CD8-positive, alpha-beta memory T cell (primary cell): ENCODE measurements around the gene SDC1. TPM values are rescaled to one million over a fixed set of nuclear protein-coding genes. Genes with fewer than 3 reads are reported as not detected.

ENCODE experiments used
- CTCF ChIA-PET: fragments of 350-600 bp; sonication (Branson Sonifier 250); formaldehyde crosslinking; loops from one replicate; lab custom pipeline; 2021; ENCODE audit warnings: antibody characterized with exemption; lab: Charles Lee
- POLR2A ChIA-PET: fragments of 350-600 bp; sonication (Branson Sonifier 250); formaldehyde crosslinking; loops from one replicate; lab custom pipeline; 2021; ENCODE audit warnings: antibody characterized with exemption; lab: Charles Lee
- DNase-seq, 5 donors: peaks; one replicate each; pipeline versions ENCODE4 v3.0.0 to v3.0.0-alpha.2; 2020 to 2022; ENCODE audit warnings: mixed read lengths in 1 of 5
- H3K27ac ChIP-seq: one replicate; pipeline ENCODE4 v1.7.0; 2013; ENCODE audit warnings: low read depth, mild to moderate bottlenecking, low read length, moderate library complexity
- H3K27me3 ChIP-seq: 2 replicates; pipeline ENCODE4 v1.7.0; 2013; ENCODE audit warnings: low read length, mild to moderate bottlenecking; ENCODE audit not compliant: insufficient read depth, poor library complexity, severe bottlenecking
- H3K36me3 ChIP-seq: 2 replicates; pipeline ENCODE4 v1.7.0; 2013; ENCODE audit warnings: mild to moderate bottlenecking, low read length, moderate library complexity; ENCODE audit not compliant: insufficient read depth
- H3K4me1 ChIP-seq: 2 replicates; pipeline ENCODE4 v1.7.0; 2013; ENCODE audit warnings: mild to moderate bottlenecking, low read length, moderate library complexity; ENCODE audit not compliant: insufficient read depth
- H3K4me3 ChIP-seq: 2 replicates; pipeline ENCODE4 v1.7.0; 2013; ENCODE audit warnings: mild to moderate bottlenecking, low read length
- H3K9me3 ChIP-seq: 2 replicates; pipeline ENCODE4 v1.7.0; 2013; ENCODE audit warnings: mild to moderate bottlenecking, low read length
- H3K27ac Mint-ChIP-seq, 8 donors: one replicate each; pipeline ENCODE4 v1.8.0; 2020 to 2021; ENCODE audit warnings: mixed read lengths in 8 of 8, mild to moderate bottlenecking in 6 of 8, inconsistent platforms in 3 of 8, moderate library complexity in 3 of 8
- H3K27me3 Mint-ChIP-seq, 2 donors: one replicate each; pipeline ENCODE4 v1.8.0; 2020 to 2021; ENCODE audit warnings: mixed read lengths in 2 of 2, mild to moderate bottlenecking in 1 of 2, moderate library complexity in 1 of 2
- H3K36me3 Mint-ChIP-seq, 3 donors: one replicate each; pipeline ENCODE4 v1.8.0; 2020 to 2021; ENCODE audit warnings: mixed read lengths in 3 of 3, inconsistent platforms in 1 of 3, mild to moderate bottlenecking in 1 of 3
- H3K4me1 Mint-ChIP-seq, 3 donors: one replicate each; pipeline ENCODE4 v1.8.0; 2020 to 2021; ENCODE audit warnings: mixed read lengths in 3 of 3, inconsistent platforms in 1 of 3, mild to moderate bottlenecking in 1 of 3
- H3K4me3 Mint-ChIP-seq, 7 donors: one replicate each; pipeline ENCODE4 v1.8.0; 2020 to 2021; ENCODE audit warnings: mixed read lengths in 7 of 7, mild to moderate bottlenecking in 6 of 7, moderate library complexity in 4 of 7, inconsistent platforms in 2 of 7
- H3K9me3 Mint-ChIP-seq, 5 donors: one replicate each; pipeline ENCODE4 v1.8.0; 2020 to 2022; ENCODE audit warnings: mixed read lengths in 5 of 5, mild to moderate bottlenecking in 3 of 5, moderate library complexity in 2 of 5, inconsistent platforms in 1 of 5
- polyA plus RNA-seq: library from polyadenylated mRNA; unstranded; fragments of 300-500 nt; fragmentation: Illumina TruSeq; gene quantifications from one replicate; pipeline ENCODE4 v1.2.3, GENCODE V29; 2021
- total RNA-seq, 2 experiments: library from RNA; stranded (reverse); gene quantifications; one replicate each; pipeline ENCODE4 v1.2.3, GENCODE V29; 2021

SDC1 gene
- total and polyA plus RNA-seq, 3 experiments from 2014 or later, result 0.13 to 0.27 TPM; not detected in 1

DNA sequence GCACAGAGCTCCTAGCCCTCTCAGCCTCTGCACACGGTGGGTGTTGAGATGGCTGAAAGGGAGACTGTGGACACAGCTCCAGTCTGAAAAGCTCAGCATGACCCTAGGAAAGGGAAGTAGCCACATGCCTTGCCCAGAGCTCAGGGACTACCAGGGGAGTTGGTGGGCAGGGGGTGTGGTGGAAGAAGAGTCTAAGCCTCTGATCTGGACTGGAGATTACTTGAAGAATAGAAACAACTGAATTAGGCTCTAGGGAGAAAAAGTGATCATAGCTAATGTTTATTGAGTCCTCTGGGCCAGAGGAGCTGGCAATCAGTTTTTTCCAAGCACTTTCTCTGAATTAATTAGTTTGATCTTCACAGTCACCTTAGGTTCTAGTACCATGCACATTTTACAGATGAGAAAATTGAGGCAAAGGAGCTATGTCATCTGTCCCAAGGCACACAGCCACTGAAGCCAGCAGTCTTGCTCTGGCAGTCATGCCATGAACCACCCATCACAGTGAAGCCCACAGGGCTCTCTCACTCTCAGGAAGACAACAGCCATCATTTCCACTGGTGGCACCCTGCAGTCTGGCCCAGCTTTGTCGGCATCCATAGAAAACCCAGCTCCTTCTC lies 10.3 kb downstream of the SDC1 start:
- H3K36me3 ChIP-seq, result no peaks in the 10 kb centered on the region
- H3K27me3 Mint-ChIP-seq, result peaks cover 9% of the 10 kb centered on the region in 2 donors
- no peak overlapping the region for H3K4me3 ChIP-seq
- no peaks in the 10 kb centered on the region for H3K9me3 ChIP-seq
- no peak for DNase-seq
- H3K9me3 Mint-ChIP-seq, result no peaks in the 10 kb centered on the region
- no peak overlapping the region for H3K27ac ChIP-seq
- no peaks in the 10 kb centered on the region for H3K4me1 ChIP-seq
- ChIA-PET CTCF (no interaction called here), POLR2A (no interaction called here)
- H3K27ac Mint-ChIP-seq, result no peak overlapping the region
- H3K27me3 ChIP-seq, result no peaks in the 10 kb centered on the region
- H3K4me3 Mint-ChIP-seq, result no peak overlapping the region
- no peaks in the 10 kb centered on the region for H3K36me3 Mint-ChIP-seq
- no peaks in the 10 kb centered on the region for H3K4me1 Mint-ChIP-seq

DNA sequence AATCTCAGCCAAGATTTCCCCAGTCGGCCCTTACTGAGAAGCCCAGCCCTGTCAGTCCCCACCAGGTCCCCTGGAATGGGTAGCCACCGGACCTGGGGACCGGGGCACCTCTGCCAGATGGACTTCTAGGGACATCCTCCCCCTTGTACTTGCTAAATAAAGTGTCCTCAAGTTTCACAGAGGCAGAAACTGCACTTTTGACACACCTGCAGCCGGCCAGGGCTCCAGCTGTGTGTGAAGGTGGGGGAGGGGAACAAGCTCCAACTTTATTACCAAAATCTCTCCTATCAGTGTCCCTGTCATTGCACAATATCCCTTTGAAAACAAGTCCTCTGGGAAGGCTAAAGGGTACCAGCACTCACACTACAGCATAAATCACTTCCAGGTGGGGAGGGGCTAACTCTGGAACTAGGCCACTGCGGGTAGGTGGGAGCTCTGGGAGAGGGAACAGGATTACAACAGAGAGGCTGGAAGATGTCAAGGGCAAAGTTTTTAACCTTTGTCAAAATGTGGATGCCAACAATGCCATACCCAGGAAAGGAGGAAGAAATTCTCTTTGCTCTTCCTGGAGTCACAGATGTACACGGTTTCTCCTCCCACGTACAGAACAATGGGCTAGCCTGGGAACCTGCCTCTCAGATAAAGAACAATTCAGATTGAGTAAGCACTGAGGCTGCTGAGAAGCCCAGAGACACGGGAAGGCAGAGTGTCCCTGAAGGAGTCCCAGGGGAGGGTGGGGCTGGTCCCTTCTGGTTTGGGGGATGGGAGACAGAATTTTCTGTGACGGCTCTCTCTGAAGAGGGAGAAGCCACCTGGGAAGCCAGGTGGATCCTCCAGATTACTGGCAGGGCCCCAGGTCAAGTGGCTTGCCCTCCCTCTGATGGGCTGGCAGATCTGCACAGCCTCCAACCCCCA lies 11.0 kb downstream of the SDC1 start:
- H3K27me3 Mint-ChIP-seq, result peaks cover 9% of the 10 kb centered on the region in 2 donors
- no peaks in the 10 kb centered on the region for H3K36me3 ChIP-seq
- no peak overlapping the region for H3K4me3 Mint-ChIP-seq
- no peak overlapping the region for H3K27ac Mint-ChIP-seq
- no peaks in the 10 kb centered on the region for H3K4me1 ChIP-seq
- no peaks in the 10 kb centered on the region for H3K9me3 ChIP-seq
- no peaks in the 10 kb centered on the region for H3K27me3 ChIP-seq
- ChIA-PET CTCF (no interaction called here), POLR2A (no interaction called here)
- no peak overlapping the region for H3K4me3 ChIP-seq
- no peak overlapping the region for H3K27ac ChIP-seq
- no peaks in the 10 kb centered on the region for H3K9me3 Mint-ChIP-seq
- DNase-seq, result peak in 1 of 5 donors; percentile 8
- H3K4me1 Mint-ChIP-seq, result no peaks in the 10 kb centered on the region
- H3K36me3 Mint-ChIP-seq, result no peaks in the 10 kb centered on the region

DNA sequence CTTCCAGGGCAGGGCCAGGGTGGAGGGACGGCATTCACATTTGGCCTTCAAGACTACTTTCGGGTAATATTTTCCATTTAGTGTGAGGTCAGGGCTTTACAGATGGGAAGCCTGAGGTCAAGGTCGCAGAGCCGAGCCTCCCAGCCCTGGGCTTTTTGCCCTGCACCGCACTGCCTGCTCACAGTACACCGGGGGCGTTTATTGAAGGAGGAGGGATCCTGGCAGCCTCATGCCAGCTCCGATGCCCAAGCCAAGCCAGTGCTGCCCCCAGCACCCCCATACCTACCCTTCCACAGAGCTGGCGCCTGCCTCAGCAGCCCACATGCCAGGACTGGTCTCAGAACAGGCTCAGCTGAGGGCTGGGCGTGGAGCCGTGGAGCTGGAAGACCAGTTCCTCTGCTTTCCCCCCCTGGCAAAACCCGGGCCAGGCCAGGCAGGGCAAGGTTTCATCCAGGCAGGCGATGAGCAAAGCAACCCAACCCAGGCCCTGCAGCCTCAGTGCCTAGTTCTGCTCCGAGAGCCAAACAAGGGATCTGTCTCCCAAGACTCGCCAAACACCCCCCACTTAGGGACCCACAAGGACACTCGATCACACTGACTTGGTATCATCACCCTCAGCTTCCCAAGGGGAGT lies 11.9 kb downstream of the SDC1 start:
- ChIA-PET CTCF (no interaction called here), POLR2A (no interaction called here)
- no peak overlapping the region for H3K4me3 Mint-ChIP-seq
- H3K27me3 Mint-ChIP-seq, result peaks cover 4 to 6% of the 10 kb centered on the region in 2 donors
- H3K4me1 Mint-ChIP-seq, result no peaks in the 10 kb centered on the region
- Histone ChIP-seq H3K36me3 (no peaks in the 10 kb centered on the region), H3K27ac (no peak overlapping the region), H3K4me3 (no peak overlapping the region), H3K4me1 (no peaks in the 10 kb centered on the region), H3K27me3 (no peaks in the 10 kb centered on the region), H3K9me3 (no peaks in the 10 kb centered on the region)
- H3K36me3 Mint-ChIP-seq, result no peaks in the 10 kb centered on the region
- H3K9me3 Mint-ChIP-seq, result no peaks in the 10 kb centered on the region
- H3K27ac Mint-ChIP-seq, result no peak overlapping the region
- DNase-seq, result no peak

DNA sequence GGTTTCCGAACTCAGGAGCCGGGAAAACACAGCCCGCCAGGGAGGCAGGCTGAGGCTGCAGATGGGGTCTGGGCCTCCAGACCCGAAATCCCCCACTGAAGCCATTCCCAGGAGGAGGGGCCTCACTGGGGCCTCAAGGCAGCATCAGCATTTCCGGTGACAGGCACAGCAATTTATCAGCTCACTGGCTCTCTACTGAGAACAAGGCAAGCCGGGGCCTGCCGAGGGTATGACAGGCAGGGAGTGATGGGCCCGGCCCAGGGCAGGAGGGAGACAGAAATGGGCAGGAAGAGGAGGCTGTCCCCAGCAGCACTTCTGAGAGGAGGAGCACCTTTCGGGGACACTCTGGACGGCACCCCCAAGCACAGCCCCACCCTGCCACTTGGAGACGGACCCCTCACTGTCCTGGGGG lies 12.5 kb downstream of the SDC1 start:
- H3K27me3 Mint-ChIP-seq, result peaks cover 0 to 6% of the 10 kb centered on the region in 2 donors
- no peaks in the 10 kb centered on the region for H3K27me3 ChIP-seq
- ChIA-PET POLR2A (no interaction called here), CTCF (no interaction called here)
- no peaks in the 10 kb centered on the region for H3K9me3 Mint-ChIP-seq
- no peaks in the 10 kb centered on the region for H3K36me3 Mint-ChIP-seq
- no peak overlapping the region for H3K27ac Mint-ChIP-seq
- H3K9me3 ChIP-seq, result no peaks in the 10 kb centered on the region
- no peak overlapping the region for H3K4me3 Mint-ChIP-seq
- DNase-seq, result no peak
- no peak overlapping the region for H3K27ac ChIP-seq
- H3K4me1 Mint-ChIP-seq, result no peaks in the 10 kb centered on the region
- no peaks in the 10 kb centered on the region for H3K36me3 ChIP-seq
- H3K4me1 ChIP-seq, result no peaks in the 10 kb centered on the region
- no peak overlapping the region for H3K4me3 ChIP-seq

DNA sequence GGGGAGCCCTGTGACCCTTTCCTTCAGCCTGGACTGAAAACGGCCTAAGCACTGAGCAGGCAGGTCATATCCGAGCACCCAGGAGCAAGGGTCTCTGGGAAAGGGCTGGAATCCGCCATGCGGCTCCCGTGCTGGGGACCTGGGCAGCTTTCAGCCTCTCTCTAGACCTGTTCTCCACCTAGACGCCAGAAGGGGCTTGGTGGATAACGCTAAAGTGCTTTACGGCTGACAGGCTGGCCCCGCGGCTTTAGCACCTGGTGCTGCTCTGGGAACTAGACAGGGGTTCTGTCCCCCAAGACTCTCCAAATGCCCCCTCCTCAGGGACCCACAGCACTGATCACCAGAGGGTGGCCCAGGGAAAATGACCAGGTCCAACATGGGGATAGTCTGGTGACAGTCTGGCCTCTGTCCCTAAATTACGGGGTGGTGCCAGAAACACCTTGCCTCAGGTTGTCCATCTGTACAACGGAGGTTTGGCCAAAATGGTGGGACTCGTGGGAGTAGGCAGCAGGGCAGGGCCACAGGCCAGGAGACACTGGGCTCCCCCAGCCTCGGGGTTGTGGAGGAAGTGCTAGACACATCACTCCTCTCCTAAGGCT lies 13.0 kb downstream of the SDC1 start:
- Mint-ChIP-seq H3K4me3 (no peak overlapping the region), H3K27me3 (peaks cover 0 to 6% of the 10 kb centered on the region in 2 donors), H3K27ac (no peak overlapping the region), H3K4me1 (no peaks in the 10 kb centered on the region), H3K9me3 (no peaks in the 10 kb centered on the region), H3K36me3 (no peaks in the 10 kb centered on the region)
- H3K27me3 ChIP-seq, result no peaks in the 10 kb centered on the region
- POLR2A ChIA-PET, result no interaction called here
- CTCF ChIA-PET, result no interaction called here
- H3K4me1 ChIP-seq, result no peaks in the 10 kb centered on the region
- no peaks in the 10 kb centered on the region for H3K9me3 ChIP-seq
- DNase-seq, result no peak
- H3K27ac ChIP-seq, result no peak overlapping the region
- H3K36me3 ChIP-seq, result no peaks in the 10 kb centered on the region
- H3K4me3 ChIP-seq, result no peak overlapping the region

DNA sequence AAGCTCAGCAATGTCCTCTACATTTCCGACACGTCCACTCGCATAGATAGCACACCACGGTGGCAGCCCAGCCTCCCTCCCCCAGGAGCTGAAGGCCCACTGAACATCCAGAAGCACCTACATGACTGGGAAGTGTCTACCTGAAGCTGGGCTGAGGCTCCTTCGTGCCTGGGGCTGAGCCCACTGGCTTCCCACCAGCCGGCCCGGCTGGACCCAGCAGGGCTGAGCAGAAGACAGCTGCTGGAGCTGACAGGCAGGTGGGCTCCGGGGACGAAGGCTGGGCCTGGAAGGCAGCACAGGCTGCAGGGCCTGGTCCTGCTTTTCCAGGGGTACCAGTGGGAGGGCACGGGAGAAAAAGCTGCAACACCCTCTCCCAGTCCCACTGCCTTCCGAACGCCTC lies 13.5 kb downstream of the SDC1 start:
- Mint-ChIP-seq H3K4me3 (no peak overlapping the region), H3K4me1 (no peaks in the 10 kb centered on the region), H3K27me3 (peaks cover 0 to 6% of the 10 kb centered on the region in 2 donors), H3K36me3 (no peaks in the 10 kb centered on the region), H3K9me3 (no peaks in the 10 kb centered on the region), H3K27ac (no peak overlapping the region)
- POLR2A ChIA-PET, result no interaction called here
- Histone ChIP-seq H3K4me1 (no peaks in the 10 kb centered on the region), H3K9me3 (no peaks in the 10 kb centered on the region), H3K27ac (no peak overlapping the region), H3K4me3 (no peak overlapping the region), H3K27me3 (no peaks in the 10 kb centered on the region), H3K36me3 (no peaks in the 10 kb centered on the region)
- no peak for DNase-seq
- CTCF ChIA-PET, result no interaction called here

DNA sequence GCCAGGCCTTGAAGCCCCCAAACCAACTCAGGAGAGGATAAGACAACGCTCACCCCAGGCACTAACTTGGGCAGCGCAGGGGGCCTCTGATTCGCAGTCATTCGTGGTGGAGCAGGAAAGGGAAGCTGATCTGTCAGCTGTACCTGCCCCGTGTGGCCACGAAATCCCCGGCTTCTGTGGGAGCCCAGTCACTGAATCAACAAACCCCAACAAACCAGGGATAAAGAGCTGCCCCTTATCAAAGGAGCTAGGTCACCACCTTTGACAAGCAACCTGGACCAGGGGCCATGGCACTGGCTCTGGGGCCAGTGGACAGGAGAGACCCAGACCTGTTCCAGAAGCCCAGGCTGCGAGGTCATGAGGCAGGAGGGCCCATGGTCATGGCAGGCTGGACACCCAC lies 14.5 kb downstream of the SDC1 start:
- H3K4me3 Mint-ChIP-seq, result no peak overlapping the region
- POLR2A ChIA-PET, result no interaction called here
- no peaks in the 10 kb centered on the region for H3K36me3 Mint-ChIP-seq
- Histone ChIP-seq H3K9me3 (no peaks in the 10 kb centered on the region), H3K36me3 (no peaks in the 10 kb centered on the region), H3K27me3 (no peaks in the 10 kb centered on the region), H3K4me3 (no peak overlapping the region), H3K27ac (no peak overlapping the region), H3K4me1 (no peaks in the 10 kb centered on the region)
- DNase-seq, result no peak
- CTCF ChIA-PET, result no interaction called here
- H3K27ac Mint-ChIP-seq, result no peak overlapping the region
- H3K4me1 Mint-ChIP-seq, result no peaks in the 10 kb centered on the region
- H3K9me3 Mint-ChIP-seq, result no peaks in the 10 kb centered on the region
- peaks cover 0 to 6% of the 10 kb centered on the region in 2 donors for H3K27me3 Mint-ChIP-seq
